Neural cell (in vitro differentiated cells): Measurements from ENCODE around the gene PMEPA1.

Source experiments
- EP300 ChIP-seq: fragments of 450-650 bp; conservative IDR thresholded peaks from 2 replicates; pipeline ENCODE4 v1.6.1; 2014; ENCODE audit warnings: antibody characterized with exemption, mild to moderate bottlenecking, moderate library complexity; ENCODE audit not compliant: poor library complexity, severe bottlenecking
- MXI1 ChIP-seq: fragments of 450-650 bp; conservative IDR thresholded peaks from 2 replicates; pipeline ENCODE4 v1.6.1; 2014; ENCODE audit warnings: antibody characterized with exemption, mild to moderate bottlenecking; ENCODE audit not compliant: poor library complexity, severe bottlenecking
- TF ChIP-seq, protein P1 (sequence below): fragments of 450-650 bp; IDR thresholded peaks from 2 replicates; pipeline ENCODE4 v1.5.1; 2014; ENCODE audit warnings: antibody characterized with exemption, mild to moderate bottlenecking, moderate library complexity; ENCODE audit not compliant: poor library complexity, severe bottlenecking

DNA sequence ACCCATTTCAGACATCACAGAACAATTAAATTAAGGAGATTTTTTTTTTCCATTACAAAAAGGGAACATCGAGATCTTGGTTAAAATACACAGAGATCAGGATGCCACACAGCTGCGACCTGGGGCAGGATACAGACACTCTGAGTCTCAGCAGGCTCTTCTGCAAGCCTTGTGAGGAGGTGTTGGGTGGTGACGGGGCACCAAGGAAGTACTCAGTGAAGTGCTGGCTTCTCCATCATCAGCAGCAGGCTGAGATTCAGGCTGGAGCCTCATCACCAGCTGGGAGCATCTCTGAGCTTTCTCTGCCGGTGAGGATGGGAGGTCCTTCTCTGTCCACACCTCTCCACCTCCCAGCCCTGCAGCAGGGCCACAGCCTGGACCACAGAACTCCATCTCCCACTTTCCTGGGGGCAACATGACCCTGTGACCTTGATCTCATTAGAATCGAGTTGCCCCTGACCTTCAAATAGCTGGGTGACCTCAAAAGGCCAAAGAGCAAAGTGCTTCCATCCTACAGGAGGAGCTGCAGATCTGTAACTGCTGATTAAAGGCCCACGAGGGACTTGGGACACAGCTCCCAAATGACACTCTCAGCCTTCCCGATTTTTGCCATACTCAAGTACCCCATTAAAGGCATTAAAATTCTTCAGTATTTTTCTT, 16.0 kb downstream of the PMEPA1 start:
- TF ChIP-seq, protein P1, sequence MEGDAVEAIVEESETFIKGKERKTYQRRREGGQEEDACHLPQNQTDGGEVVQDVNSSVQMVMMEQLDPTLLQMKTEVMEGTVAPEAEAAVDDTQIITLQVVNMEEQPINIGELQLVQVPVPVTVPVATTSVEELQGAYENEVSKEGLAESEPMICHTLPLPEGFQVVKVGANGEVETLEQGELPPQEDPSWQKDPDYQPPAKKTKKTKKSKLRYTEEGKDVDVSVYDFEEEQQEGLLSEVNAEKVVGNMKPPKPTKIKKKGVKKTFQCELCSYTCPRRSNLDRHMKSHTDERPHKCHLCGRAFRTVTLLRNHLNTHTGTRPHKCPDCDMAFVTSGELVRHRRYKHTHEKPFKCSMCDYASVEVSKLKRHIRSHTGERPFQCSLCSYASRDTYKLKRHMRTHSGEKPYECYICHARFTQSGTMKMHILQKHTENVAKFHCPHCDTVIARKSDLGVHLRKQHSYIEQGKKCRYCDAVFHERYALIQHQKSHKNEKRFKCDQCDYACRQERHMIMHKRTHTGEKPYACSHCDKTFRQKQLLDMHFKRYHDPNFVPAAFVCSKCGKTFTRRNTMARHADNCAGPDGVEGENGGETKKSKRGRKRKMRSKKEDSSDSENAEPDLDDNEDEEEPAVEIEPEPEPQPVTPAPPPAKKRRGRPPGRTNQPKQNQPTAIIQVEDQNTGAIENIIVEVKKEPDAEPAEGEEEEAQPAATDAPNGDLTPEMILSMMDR = no peak
- TF ChIP-seq MXI1 (no peak), EP300 (no peak)
